ENCODE results near the gene CHERP.
"Not testable (repeated sequence)": the region's sequence is repeated elsewhere in the genome, so short reads cannot be mapped to it uniquely, and the experiment has no call there.

CHERP gene

DNA sequence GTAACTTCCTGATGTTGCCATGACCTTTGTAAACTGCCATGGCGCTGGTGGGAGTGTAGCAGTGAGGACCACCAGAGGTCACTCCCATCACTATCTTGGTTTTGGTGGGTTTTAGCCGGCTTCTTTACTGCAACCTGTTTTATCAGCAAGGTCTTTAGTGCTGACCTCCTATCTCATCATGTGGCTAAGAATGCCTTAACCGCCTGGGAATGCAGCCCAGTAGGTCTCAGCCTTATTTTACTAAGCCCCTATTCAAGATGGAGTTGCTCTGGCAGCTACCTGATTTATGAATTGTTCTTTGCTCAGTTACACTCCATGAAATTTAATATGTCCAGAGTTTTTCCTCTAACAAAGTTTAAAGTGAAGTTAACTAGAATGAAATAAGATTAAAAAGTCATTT, 65.8 kb downstream of the CHERP start:
- DNase-seq (ENCODE audit: low read depth, low spot score): no peak
- ChIA-PET CTCF (interaction anchor here (1.4 kb wide), 1 partner anchor 10 kb away, joined by 3 read pairs; no protein-coding TSS in a partner anchor), POLR2A (interaction anchor here (1.2 kb wide), 1 partner anchor 20 kb away, joined by 3 read pairs; the partner anchor contains the start of genes C19orf44 and CALR3)
- no peak overlapping the region for H3K4me3 ChIP-seq (ENCODE audit: low read depth, low read length)
- TF ChIP-seq, protein P1, sequence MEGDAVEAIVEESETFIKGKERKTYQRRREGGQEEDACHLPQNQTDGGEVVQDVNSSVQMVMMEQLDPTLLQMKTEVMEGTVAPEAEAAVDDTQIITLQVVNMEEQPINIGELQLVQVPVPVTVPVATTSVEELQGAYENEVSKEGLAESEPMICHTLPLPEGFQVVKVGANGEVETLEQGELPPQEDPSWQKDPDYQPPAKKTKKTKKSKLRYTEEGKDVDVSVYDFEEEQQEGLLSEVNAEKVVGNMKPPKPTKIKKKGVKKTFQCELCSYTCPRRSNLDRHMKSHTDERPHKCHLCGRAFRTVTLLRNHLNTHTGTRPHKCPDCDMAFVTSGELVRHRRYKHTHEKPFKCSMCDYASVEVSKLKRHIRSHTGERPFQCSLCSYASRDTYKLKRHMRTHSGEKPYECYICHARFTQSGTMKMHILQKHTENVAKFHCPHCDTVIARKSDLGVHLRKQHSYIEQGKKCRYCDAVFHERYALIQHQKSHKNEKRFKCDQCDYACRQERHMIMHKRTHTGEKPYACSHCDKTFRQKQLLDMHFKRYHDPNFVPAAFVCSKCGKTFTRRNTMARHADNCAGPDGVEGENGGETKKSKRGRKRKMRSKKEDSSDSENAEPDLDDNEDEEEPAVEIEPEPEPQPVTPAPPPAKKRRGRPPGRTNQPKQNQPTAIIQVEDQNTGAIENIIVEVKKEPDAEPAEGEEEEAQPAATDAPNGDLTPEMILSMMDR (IDR thresholded peaks at IDR 0.05; ENCODE audit: insufficient read depth, low read length, missing control alignments): no peak

GRCh38 chr19:16473875-16474392, 68.3 kb downstream of the CHERP start:
- H3K4me3 ChIP-seq (ENCODE audit: low read depth, low read length): no peak overlapping the region
- ChIA-PET CTCF (no interaction called here), POLR2A (no interaction called here)
- TF ChIP-seq, protein P1 (IDR thresholded peaks at IDR 0.05; ENCODE audit: insufficient read depth, low read length, missing control alignments): no peak
- DNase-seq (ENCODE audit: low read depth, low spot score): no peak

DNA sequence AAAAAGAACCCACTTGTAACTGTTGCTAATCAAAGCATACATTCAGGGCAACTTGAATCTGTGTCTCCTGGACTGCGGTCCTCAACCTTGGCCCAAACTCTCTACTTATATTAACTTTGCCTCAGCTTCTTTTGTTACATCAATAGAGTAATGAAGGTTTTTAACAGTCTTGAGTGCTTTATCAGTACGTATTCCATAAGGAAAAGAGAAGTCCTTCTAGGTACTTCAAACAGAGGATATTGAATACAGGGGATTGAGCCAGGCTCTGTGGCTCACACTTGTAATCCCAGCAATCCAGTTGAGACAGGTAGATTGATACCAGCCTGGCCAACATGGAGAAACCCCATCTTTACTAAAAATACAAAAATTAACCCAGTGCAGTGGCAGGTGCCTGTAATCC, 69.2 kb downstream of the CHERP start:
- H3K4me3 ChIP-seq (ENCODE audit: low read depth, low read length): no peak overlapping the region
- DNase-seq (ENCODE audit: low read depth, low spot score): no peak
- ChIA-PET CTCF (interaction anchor here (1.1 kb wide), 1 partner anchor 23 kb away, joined by 3 read pairs; the partner anchor contains the start of genes C19orf44 and CALR3), POLR2A (no interaction called here)
- TF ChIP-seq, protein P1 (IDR thresholded peaks at IDR 0.05; ENCODE audit: insufficient read depth, low read length, missing control alignments): no peak

GRCh38 chr19:16472559-16472899, 69.7 kb downstream of the CHERP start:
- DNase-seq (ENCODE audit: low read depth, low spot score); POLR2A ChIA-PET: not testable (repeated sequence)
- CTCF ChIA-PET: interaction anchor here (1.1 kb wide), 1 partner anchor 24 kb away, joined by 3 read pairs; the partner anchor contains the start of genes C19orf44 and CALR3
- H3K4me3 ChIP-seq (ENCODE audit: low read depth, low read length): peak overlapping the region; percentile 70

DNA sequence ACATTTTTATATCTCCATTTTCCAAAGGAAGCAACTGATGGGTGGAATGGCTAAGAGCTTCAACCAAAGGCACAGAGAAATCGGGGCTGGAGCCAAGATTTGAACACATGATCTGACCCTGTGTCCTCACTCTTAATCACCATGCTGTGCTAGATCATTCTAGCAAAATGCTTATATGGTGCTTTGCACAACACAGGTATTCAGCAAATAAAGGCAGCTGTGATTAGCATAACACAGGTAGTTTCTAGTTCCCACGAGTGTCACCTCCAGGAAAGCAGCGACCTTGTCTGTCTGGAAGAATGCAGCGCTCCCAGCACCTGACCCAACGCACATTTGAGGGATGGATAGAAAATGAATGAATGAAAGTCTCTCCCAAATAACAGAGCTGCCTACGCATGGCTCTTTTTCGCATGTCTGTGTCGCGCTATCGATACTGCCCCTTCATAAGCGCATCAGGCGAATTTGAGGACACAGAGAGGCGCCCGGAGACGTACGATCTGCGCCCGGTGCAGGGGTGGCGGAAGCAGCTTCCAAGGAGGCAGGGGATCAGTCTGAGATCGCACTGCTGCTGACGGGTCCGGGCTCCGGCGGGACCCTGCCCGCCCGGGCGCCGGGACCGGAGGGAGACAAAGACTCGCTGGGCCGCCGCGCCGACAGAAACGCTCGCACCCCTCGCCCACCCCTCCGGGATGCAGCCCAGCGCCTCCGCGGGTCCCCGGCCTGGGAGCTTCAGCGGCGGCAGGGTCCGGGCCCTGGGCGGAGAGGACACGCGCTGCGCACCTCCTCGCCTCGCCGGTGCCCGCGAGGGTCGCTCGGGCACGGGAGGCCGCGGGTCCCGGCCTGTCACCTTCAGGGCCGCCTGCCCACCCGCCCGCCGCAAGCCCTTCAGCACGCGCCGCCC, 71.1 kb downstream of the CHERP start:
- TF ChIP-seq, protein P1 (IDR thresholded peaks at IDR 0.05; ENCODE audit: insufficient read depth, low read length, missing control alignments): no peak
- DNase-seq (ENCODE audit: low read depth, low spot score): no peak
- CTCF ChIA-PET: interaction anchor here (1.1 to 1.4 kb wide), 3 partner anchors 19 to 53 kb away, joined by 3 read pairs; no protein-coding TSS in a partner anchor
- POLR2A ChIA-PET: no interaction called here
- H3K4me3 ChIP-seq (ENCODE audit: low read depth, low read length): peak overlapping the region; percentile 67

DNA sequence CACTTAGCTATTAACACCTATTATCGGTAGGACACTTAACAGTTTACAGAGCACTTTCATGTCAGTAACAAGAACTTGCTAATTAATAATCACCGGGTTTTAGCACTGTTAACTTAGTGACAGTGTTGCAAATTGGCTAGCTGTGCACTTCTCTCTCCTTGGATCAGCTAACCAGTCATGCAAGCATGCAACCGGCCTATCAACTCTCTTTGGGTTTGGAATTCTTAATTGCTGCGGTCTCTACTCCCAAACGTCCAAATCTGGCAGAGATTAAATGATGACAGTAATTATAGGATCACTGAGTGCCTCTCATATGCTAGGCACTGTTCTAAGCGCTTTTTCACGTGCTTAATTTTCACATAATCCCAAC, 71.7 kb downstream of the CHERP start:
- H3K4me3 ChIP-seq (ENCODE audit: low read depth, low read length): peak overlapping the region; percentile 67
- TF ChIP-seq, protein P1 (IDR thresholded peaks at IDR 0.05; ENCODE audit: insufficient read depth, low read length, missing control alignments): no peak
- CTCF ChIA-PET: interaction anchor here (1.1 to 1.4 kb wide), 3 partner anchors 18 to 52 kb away, joined by 3 read pairs; no protein-coding TSS in a partner anchor
- DNase-seq (ENCODE audit: low read depth, low spot score): no peak
- POLR2A ChIA-PET: no interaction called here

All from AG04449 (cell line).